Parathyroid adenoma (tissue), 2 donors: Measurements from ENCODE around the gene SMIM8.

Experiments
- H2AFZ ChIP-seq: fragments of 300-600 bp; sonication (generic); one replicate; pipeline ENCODE4 v1.7.0; 2017; ENCODE audit warnings: antibody characterized with exemption, mild to moderate bottlenecking
- H3K27ac ChIP-seq: fragments of 300-600 bp; sonication (generic); one replicate; pipeline ENCODE4 v1.7.0; 2017
- H3K27me3 ChIP-seq: fragments of 300-600 bp; sonication (generic); one replicate; pipeline ENCODE4 v1.7.0; 2017; ENCODE audit warnings: low read length; ENCODE audit not compliant: control insufficient read depth, insufficient read depth
- H3K36me3 ChIP-seq: fragments of 300-600 bp; sonication (generic); one replicate; pipeline ENCODE4 v1.7.0; 2017; ENCODE audit warnings: low read length; ENCODE audit not compliant: control insufficient read depth, insufficient read depth
- H3K4me1 ChIP-seq: fragments of 300-600 bp; sonication (generic); one replicate; pipeline ENCODE4 v1.7.0; 2017; ENCODE audit warnings: control low read depth
- H3K4me2 ChIP-seq: fragments of 300-600 bp; sonication (generic); one replicate; pipeline ENCODE4 v1.7.0; 2017; ENCODE audit warnings: low read length
- H3K4me3 ChIP-seq: fragments of 300-600 bp; sonication (generic); one replicate; pipeline ENCODE4 v1.7.0; 2017; ENCODE audit warnings: low read depth, low read length
- H3K79me2 ChIP-seq: fragments of 300-600 bp; sonication (generic); one replicate; pipeline ENCODE4 v1.7.0; 2017; ENCODE audit warnings: control low read depth
- H3K9ac ChIP-seq: fragments of 300-600 bp; sonication (generic); one replicate; pipeline ENCODE4 v1.7.0; 2017; ENCODE audit warnings: mild to moderate bottlenecking
- H3K9me3 ChIP-seq: fragments of 300-600 bp; sonication (generic); one replicate; pipeline ENCODE4 v1.7.0; 2017; ENCODE audit warnings: low read length; ENCODE audit not compliant: control insufficient read depth
- CTCF ChIP-seq: fragments of 300-600 bp; sonication (generic); IDR thresholded peaks from one replicate; pipeline ENCODE4 v1.7.0; 2017; ENCODE audit warnings: antibody characterized with exemption, mild to moderate bottlenecking
- donor health status: primary hyperparathyroidism.

SMIM8 gene

GRCh38 chr6:87346700-87347099, 24.3 kb downstream of the SMIM8 start:
- Histone ChIP-seq H3K27me3 (no peaks in the 10 kb centered on the region), H3K9me3 (no peaks in the 10 kb centered on the region), H3K4me3 (no peak overlapping the region), H3K36me3 (no peaks in the 10 kb centered on the region), H3K4me2 (no peak overlapping the region), H3K9ac (no peak overlapping the region), H3K27ac (no peak overlapping the region), H2AFZ (no peak overlapping the region), H3K4me1 (no peaks in the 10 kb centered on the region), H3K79me2 (no peaks in the 10 kb centered on the region)
- no peak for TF ChIP-seq CTCF

- H3K27ac ChIP-seq: no peak overlapping the region
- TF ChIP-seq CTCF: no peak
- no peaks in the 10 kb centered on the region for H3K36me3 ChIP-seq
- H3K9me3 ChIP-seq: no peaks in the 10 kb centered on the region
- H3K79me2 ChIP-seq: no peaks in the 10 kb centered on the region
- no peaks in the 10 kb centered on the region for H3K27me3 ChIP-seq
- no peaks in the 10 kb centered on the region for H3K4me1 ChIP-seq
- no peak overlapping the region for H3K4me2 ChIP-seq
- no peak overlapping the region for H3K4me3 ChIP-seq
- H3K9ac ChIP-seq: no peak overlapping the region
- no peak overlapping the region for H2AFZ ChIP-seq
Measured at GRCh38 chr6:87349896-87350295, 27.5 kb downstream of the SMIM8 start.

- no peak overlapping the region for H3K4me2 ChIP-seq
- H3K9me3 ChIP-seq: no peaks in the 10 kb centered on the region
- H3K79me2 ChIP-seq: no peaks in the 10 kb centered on the region
- H2AFZ ChIP-seq: no peak overlapping the region
- H3K9ac ChIP-seq: no peak overlapping the region
- H3K27ac ChIP-seq: no peak overlapping the region
- H3K4me1 ChIP-seq: no peaks in the 10 kb centered on the region
- no peaks in the 10 kb centered on the region for H3K36me3 ChIP-seq
- no peaks in the 10 kb centered on the region for H3K27me3 ChIP-seq
- no peak overlapping the region for H3K4me3 ChIP-seq
- no peak for TF ChIP-seq CTCF
Measured at GRCh38 chr6:87350516-87350915, 28.1 kb downstream of the SMIM8 start.

GRCh38 chr6:87351583-87351982, 29.2 kb downstream of the SMIM8 start:
- Histone ChIP-seq H3K9me3 (no peaks in the 10 kb centered on the region), H3K27ac (no peak overlapping the region), H3K36me3 (no peaks in the 10 kb centered on the region), H3K4me3 (no peak overlapping the region), H3K79me2 (no peaks in the 10 kb centered on the region), H2AFZ (no peak overlapping the region), H3K27me3 (no peaks in the 10 kb centered on the region), H3K4me2 (no peak overlapping the region), H3K4me1 (no peaks in the 10 kb centered on the region), H3K9ac (no peak overlapping the region)
- no peak for TF ChIP-seq CTCF

GRCh38 chr6:87356181-87356580, 33.8 kb downstream of the SMIM8 start:
- Histone ChIP-seq H3K27me3 (no peaks in the 10 kb centered on the region), H3K36me3 (no peaks in the 10 kb centered on the region), H3K27ac (no peak overlapping the region), H3K9me3 (no peaks in the 10 kb centered on the region), H3K4me1 (no peaks in the 10 kb centered on the region), H3K4me2 (no peak overlapping the region), H3K79me2 (no peaks in the 10 kb centered on the region), H3K4me3 (no peak overlapping the region), H2AFZ (no peak overlapping the region), H3K9ac (no peak overlapping the region)
- TF ChIP-seq CTCF: no peak
